ENCODE measurements around the gene SLC7A8. TPM values are rescaled to one million over a fixed set of nuclear protein-coding genes. Genes with fewer than 3 reads are reported as not detected.

Gene SLC7A8
- total RNA-seq, 2 donors from 2014 or later, result 21.5 to 23.8 TPM

DNA sequence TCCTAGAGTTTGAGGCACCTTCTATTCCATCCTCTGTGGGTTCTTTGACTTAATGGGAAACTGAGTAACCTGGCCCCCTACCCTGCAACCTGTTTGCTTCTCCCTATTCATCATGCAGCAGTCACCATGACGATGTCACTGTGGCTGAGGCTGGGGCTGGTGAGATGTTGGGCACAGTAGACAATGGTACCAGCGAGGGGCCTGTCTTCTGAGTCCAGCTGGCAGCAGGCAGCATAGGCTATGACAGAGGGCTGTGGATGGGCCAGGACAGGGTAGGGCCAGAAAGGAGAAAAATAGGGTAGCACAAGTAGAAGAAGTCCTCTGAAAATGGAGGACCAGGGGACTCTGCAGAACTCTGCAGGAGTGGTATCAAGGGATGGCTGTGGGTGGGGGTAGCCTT is 80.7 kb downstream of the SLC7A8 start:
- Histone ChIP-seq H3K27me3 (no peaks in the 10 kb centered on the region), H3K36me3 (no peaks in the 10 kb centered on the region), H3K27ac (no peak overlapping the region), H3K9ac (ENCODE audit: low read depth in 2 of 2, low read length in 2 of 2) (no peak overlapping the region), H3K9me3 (no peaks in the 10 kb centered on the region), H3K4me1 (no peaks in the 10 kb centered on the region), H3K4me3 (no peak overlapping the region)
- no peak for DNase-seq
- intact Hi-C loops (cut with DNase I), result no loop called here
- TF ChIP-seq, protein P1, sequence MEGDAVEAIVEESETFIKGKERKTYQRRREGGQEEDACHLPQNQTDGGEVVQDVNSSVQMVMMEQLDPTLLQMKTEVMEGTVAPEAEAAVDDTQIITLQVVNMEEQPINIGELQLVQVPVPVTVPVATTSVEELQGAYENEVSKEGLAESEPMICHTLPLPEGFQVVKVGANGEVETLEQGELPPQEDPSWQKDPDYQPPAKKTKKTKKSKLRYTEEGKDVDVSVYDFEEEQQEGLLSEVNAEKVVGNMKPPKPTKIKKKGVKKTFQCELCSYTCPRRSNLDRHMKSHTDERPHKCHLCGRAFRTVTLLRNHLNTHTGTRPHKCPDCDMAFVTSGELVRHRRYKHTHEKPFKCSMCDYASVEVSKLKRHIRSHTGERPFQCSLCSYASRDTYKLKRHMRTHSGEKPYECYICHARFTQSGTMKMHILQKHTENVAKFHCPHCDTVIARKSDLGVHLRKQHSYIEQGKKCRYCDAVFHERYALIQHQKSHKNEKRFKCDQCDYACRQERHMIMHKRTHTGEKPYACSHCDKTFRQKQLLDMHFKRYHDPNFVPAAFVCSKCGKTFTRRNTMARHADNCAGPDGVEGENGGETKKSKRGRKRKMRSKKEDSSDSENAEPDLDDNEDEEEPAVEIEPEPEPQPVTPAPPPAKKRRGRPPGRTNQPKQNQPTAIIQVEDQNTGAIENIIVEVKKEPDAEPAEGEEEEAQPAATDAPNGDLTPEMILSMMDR (IDR thresholded peaks at IDR 0.05), result no peak

GRCh38 chr14:23101986-23102625 is 81.4 kb downstream of the SLC7A8 start:
- Histone ChIP-seq H3K9me3 (no peaks in the 10 kb centered on the region), H3K27me3 (no peaks in the 10 kb centered on the region), H3K4me3 (no peak overlapping the region), H3K27ac (no peak overlapping the region), H3K36me3 (no peaks in the 10 kb centered on the region), H3K9ac (ENCODE audit: low read depth in 2 of 2, low read length in 2 of 2) (no peak overlapping the region), H3K4me1 (no peaks in the 10 kb centered on the region)
- DNase-seq, result no peak
- TF ChIP-seq, protein P1 (IDR thresholded peaks at IDR 0.05), result no peak
- intact Hi-C loops (cut with DNase I), result no loop called here

DNA sequence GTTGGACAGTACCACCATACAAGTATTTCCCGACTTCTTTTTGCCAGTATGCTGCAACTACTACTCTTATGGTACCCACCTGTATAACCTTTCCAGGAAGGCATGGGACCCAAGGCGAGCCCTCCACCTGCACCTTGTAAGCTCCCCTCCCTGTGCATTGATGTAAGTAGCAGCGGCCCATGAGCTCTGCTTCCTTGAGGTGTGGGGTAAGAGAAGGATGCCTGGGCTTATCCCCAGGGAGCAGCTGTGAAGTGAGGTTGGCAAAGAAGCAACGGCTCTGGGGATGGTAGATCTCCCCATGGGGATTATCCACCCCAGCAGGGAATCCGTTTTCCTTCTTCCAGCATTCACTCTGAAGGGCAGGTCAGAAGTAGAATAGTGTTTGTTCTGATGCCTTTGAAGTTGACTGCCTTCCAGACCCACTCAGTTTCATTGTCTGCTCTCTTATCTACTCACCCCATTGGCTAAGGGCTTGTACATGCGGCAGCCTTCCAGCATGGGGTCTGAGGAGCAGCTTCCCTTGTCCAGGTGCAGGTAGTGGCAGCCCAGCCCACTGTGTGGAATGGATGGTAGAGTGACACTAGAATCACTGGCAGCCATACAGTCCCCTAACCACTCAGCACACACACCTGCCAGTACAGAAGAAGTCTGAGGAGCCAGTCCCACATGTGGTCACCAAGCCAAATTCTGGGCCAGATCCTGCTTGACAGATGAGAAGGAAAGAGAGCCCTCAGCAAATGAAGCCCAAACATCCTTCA is 82.1 kb downstream of the SLC7A8 start:
- Histone ChIP-seq H3K36me3 (no peaks in the 10 kb centered on the region), H3K27ac (no peak overlapping the region), H3K4me1 (no peaks in the 10 kb centered on the region), H3K4me3 (no peak overlapping the region), H3K9ac (ENCODE audit: low read depth in 2 of 2, low read length in 2 of 2) (peak overlapping the region in 1 of 2 donors; percentile 17), H3K27me3 (no peaks in the 10 kb centered on the region), H3K9me3 (no peaks in the 10 kb centered on the region)
- TF ChIP-seq, protein P1 (IDR thresholded peaks at IDR 0.05), result no peak
- intact Hi-C loops (cut with DNase I), result no loop called here
- no peak for DNase-seq

GRCh38 chr14:23099212-23099861 is 84.1 kb downstream of the SLC7A8 start:
- intact Hi-C loops (cut with DNase I), result no loop called here
- H3K27ac ChIP-seq, result no peak overlapping the region
- DNase-seq, result no peak
- H3K36me3 ChIP-seq, result no peaks in the 10 kb centered on the region
- no peaks in the 10 kb centered on the region for H3K4me1 ChIP-seq
- TF ChIP-seq, protein P1 (IDR thresholded peaks at IDR 0.05), result no peak
- H3K9me3 ChIP-seq, result no peaks in the 10 kb centered on the region
- no peaks in the 10 kb centered on the region for H3K27me3 ChIP-seq
- no peak overlapping the region for H3K4me3 ChIP-seq
- no peak overlapping the region for H3K9ac ChIP-seq (ENCODE audit: low read depth in 2 of 2, low read length in 2 of 2)

DNA sequence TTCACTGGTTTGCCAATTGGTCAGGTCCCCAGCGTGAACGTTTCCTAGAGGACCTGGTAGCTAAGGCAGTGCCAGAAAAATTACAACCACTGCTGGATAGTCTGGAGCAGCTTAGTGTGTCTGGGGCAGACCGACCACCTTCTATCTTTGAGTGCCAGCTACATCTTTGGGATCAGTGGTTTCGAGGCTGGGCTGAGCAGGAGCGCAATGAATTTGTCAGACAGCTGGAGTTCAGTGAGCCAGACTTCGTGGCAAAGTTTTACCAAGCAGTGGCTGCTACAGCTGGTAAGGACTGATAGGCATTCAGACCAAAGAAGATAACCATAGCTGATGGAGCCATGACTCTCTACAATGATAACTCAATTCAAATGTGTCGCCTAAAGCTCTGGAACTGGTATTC is 85.7 kb downstream of the SLC7A8 start:
- no peaks in the 10 kb centered on the region for H3K27me3 ChIP-seq
- TF ChIP-seq, protein P1 (IDR thresholded peaks at IDR 0.05), result no peak
- H3K4me3 ChIP-seq, result no peak overlapping the region
- DNase-seq, result no peak
- intact Hi-C loops (cut with DNase I), result no loop called here
- H3K27ac ChIP-seq, result no peak overlapping the region
- no peak overlapping the region for H3K9ac ChIP-seq (ENCODE audit: low read depth in 2 of 2, low read length in 2 of 2)
- H3K36me3 ChIP-seq, result no peaks in the 10 kb centered on the region
- H3K4me1 ChIP-seq, result peaks cover 4% of the 10 kb centered on the region
- no peaks in the 10 kb centered on the region for H3K9me3 ChIP-seq
